HCT116 (cell line): Measurements from ENCODE around the gene LRRC4C. TPM values are rescaled to one million over a fixed set of nuclear protein-coding genes. Genes with fewer than 3 reads are reported as not detected.

Experiments used
- ATAC-seq: fragments of 200-7000 bp; cut with Tn5 transposase; 2 replicates; pipeline ENCODE4 v1.9.1; 2020; ENCODE audit warnings: mild to moderate bottlenecking, moderate library complexity
- BruUV-seq: library from RNA; stranded (reverse); fragments of 400-500 nt; replicated peaks from 2 replicates; lab custom pipeline; 2021; lab: Mats Ljungman, UMichigan
- CTCF ChIA-PET: fragments of 300-600 bp; sonication (Branson Sonifier 250); formaldehyde crosslinking; loops from one replicate; lab custom pipeline; 2021; ENCODE audit warnings: antibody characterized with exemption; lab: Charles Lee
- POLR2A ChIA-PET: fragments of 300-600, 350-600 bp; sonication (Branson Sonifier 250); formaldehyde crosslinking; loops from one replicate; lab custom pipeline; 2021; ENCODE audit warnings: antibody characterized with exemption; lab: Charles Lee
- RAD21 ChIA-PET, 2 experiments: fragments of 300-600 bp; sonication (Branson Sonifier 250); formaldehyde crosslinking; loops; one replicate each; lab custom pipeline; 2023; ENCODE audit warnings: low total read pairs in 2 of 2; ENCODE audit not compliant: uncharacterized antibody in 2 of 2, unreplicated experiment in 2 of 2, low non-redundant PET in 1 of 2; lab: Charles Lee
- DNase-seq: peaks from one replicate; pipeline ENCODE4 v3.0.0-alpha.2; 2010; ENCODE audit warnings: low read depth, low spot score
- H2AFZ ChIP-seq: fragments of 200-600 bp; shearing (Covaris generic), sonication (generic); 2 replicates; pipeline ENCODE4 v1.6.1; 2017; ENCODE audit warnings: low read depth, mixed run types, mixed read lengths, antibody characterized with exemption, low read length; ENCODE audit not compliant: poor library complexity, severe bottlenecking
- H3K27ac ChIP-seq: 2 replicates; pipeline ENCODE4 v1.5.1; 2012; ENCODE audit warnings: low read depth, low read length
- H3K27me3 ChIP-seq: fragments of 200-600 bp; sonication (generic); 2 replicates; pipeline ENCODE4 v1.6.1; 2016; ENCODE audit warnings: mixed run types, low read length, mixed read lengths; ENCODE audit not compliant: insufficient read depth
- H3K36me3 ChIP-seq, 2 experiments: fragments of 200-500 bp in 1 of 2; fragments of 200-600 bp in 1 of 2; sonication (Bioruptor generic) in 1 of 2; sonication (generic) in 1 of 2; 2 replicates each; pipeline versions ENCODE4 v1.5.1 to v1.6.1; 2014 to 2016; ENCODE audit warnings: low read length in 2 of 2, inconsistent platforms in 1 of 2, mixed read lengths in 1 of 2, mixed run types in 1 of 2; ENCODE audit not compliant: insufficient read depth in 2 of 2, control insufficient read depth in 1 of 2
- H3K4me1 ChIP-seq, 2 experiments: fragments of 200-600 bp in 1 of 2; sonication (generic) in 1 of 2; 2 replicates each; pipeline versions ENCODE4 v1.5.1 to v1.6.1; 2012 to 2017; ENCODE audit warnings: low read length in 2 of 2, inconsistent platforms in 1 of 2, mild to moderate bottlenecking in 1 of 2, mixed read lengths in 1 of 2, mixed run types in 1 of 2, moderate library complexity in 1 of 2; ENCODE audit not compliant: insufficient read depth in 2 of 2, control insufficient read depth in 1 of 2
- H3K4me2 ChIP-seq: fragments of 200-600 bp; sonication (generic); 2 replicates; pipeline ENCODE4 v1.6.1; 2017; ENCODE audit warnings: mixed run types, low read length, mixed read lengths
- H3K4me3 ChIP-seq, 2 experiments: fragments of 200-600 bp in 1 of 2; sonication (generic) in 1 of 2; replicated peaks in 1 of 2; 2 replicates each; pipeline ENCODE4 v1.5.1; 2011 to 2016; ENCODE audit warnings: low read length in 2 of 2, control low read depth in 1 of 2, low read depth in 1 of 2, mild to moderate bottlenecking in 1 of 2, mixed read lengths in 1 of 2, mixed run types in 1 of 2
- H3K79me2 ChIP-seq: fragments of 200-600 bp; sonication (generic); 2 replicates; pipeline ENCODE4 v1.6.1; 2017; ENCODE audit warnings: mild to moderate bottlenecking, mixed run types, low read length, moderate library complexity, mixed read lengths; ENCODE audit not compliant: insufficient read depth
- H3K9ac ChIP-seq: fragments of 200-600 bp; sonication (generic); 2 replicates; pipeline ENCODE4 v1.6.1; 2016; ENCODE audit warnings: low read length, mixed read lengths
- H3K9me2 ChIP-seq: fragments of 200-600 bp; sonication (generic), shearing (Covaris generic); 2 replicates; pipeline ENCODE4 v1.6.1; 2017; ENCODE audit warnings: mixed run types, mild to moderate bottlenecking, moderate library complexity; ENCODE audit not compliant: insufficient read depth
- H3K9me3 ChIP-seq, 2 experiments: fragments of 200-500 bp in 1 of 2; fragments of 200-600 bp in 1 of 2; sonication (Bioruptor generic) in 1 of 2; sonication (generic) in 1 of 2; 2 replicates each; pipeline ENCODE4 v1.6.1; 2014 to 2017; ENCODE audit warnings: low read length in 2 of 2, mixed read lengths in 2 of 2, inconsistent platforms in 1 of 2, low read depth in 1 of 2, mild to moderate bottlenecking in 1 of 2, mixed run types in 1 of 2, moderate library complexity in 1 of 2; ENCODE audit not compliant: control insufficient read depth in 1 of 2, insufficient read depth in 1 of 2
- H4K20me1 ChIP-seq: fragments of 200-600 bp; sonication (generic), shearing (Covaris generic); 2 replicates; pipeline ENCODE4 v1.6.1; 2017; ENCODE audit warnings: mixed run types, mild to moderate bottlenecking, moderate library complexity; ENCODE audit not compliant: insufficient read depth
- ATF3 ChIP-seq: IDR thresholded peaks from 2 replicates; pipeline ENCODE4 v1.6.1; 2012
- CBX3 ChIP-seq: IDR thresholded peaks from 2 replicates; pipeline ENCODE4 v1.6.1; 2012; ENCODE audit warnings: low read depth
- ELF1 ChIP-seq: IDR thresholded peaks from 2 replicates; pipeline ENCODE4 v1.6.1; 2012; ENCODE audit warnings: low read depth, borderline replicate concordance
- EZH2phosphoT487 ChIP-seq: fragments of 200-600 bp; IDR thresholded peaks from 2 replicates; pipeline ENCODE4 v1.6.1; 2018; ENCODE audit warnings: antibody characterized with exemption, borderline replicate concordance
- FOSL1 ChIP-seq: IDR thresholded peaks from 2 replicates; pipeline ENCODE4 v1.6.1; 2012; ENCODE audit warnings: low read depth
- JUND ChIP-seq: IDR thresholded peaks from 2 replicates; pipeline ENCODE4 v1.6.1; 2012
- POLR2A ChIP-seq: IDR thresholded peaks from 2 replicates; pipeline ENCODE4 v1.7.0; 2011; ENCODE audit warnings: borderline replicate concordance; ENCODE audit not compliant: insufficient read depth, insufficient read length; ENCODE audit errors: extremely low read depth
- RAD21 ChIP-seq: IDR thresholded peaks from 2 replicates; pipeline ENCODE4 v1.6.1; 2012; ENCODE audit warnings: low read depth, mild to moderate bottlenecking
- SIN3A ChIP-seq: IDR thresholded peaks from 2 replicates; pipeline ENCODE4 v1.6.1; 2012; ENCODE audit warnings: low read depth
- SP1 ChIP-seq: IDR thresholded peaks from 2 replicates; pipeline ENCODE4 v1.6.1; 2012; ENCODE audit warnings: low read depth
- ZNF274 ChIP-seq: fragments of 200-500 bp; sonication (Bioruptor generic); IDR thresholded peaks from 2 replicates; pipeline ENCODE4 v1.6.1; 2014; ENCODE audit warnings: mild to moderate bottlenecking, low read depth, low read length, inconsistent platforms
- intact Hi-C: fragments of 100-400 bp; cut with micrococcal nuclease; formaldehyde crosslinking; loops from 2 replicates; pipeline ENCODE4 v1.10.0; 2022
- total RNA-seq: library from RNA; stranded (reverse); gene quantifications from one replicate; pipeline ENCODE4 v1.2.1, GENCODE V29; 2021; ENCODE audit not compliant: unreplicated experiment
- TF ChIP-seq, protein P1 (sequence below): IDR thresholded peaks from 2 replicates; pipeline ENCODE4 v1.6.1; 2012
- TF ChIP-seq, protein P2 (sequence below), 3 experiments: fragments of 200-600 bp in 1 of 3; sonication (generic) in 1 of 3; IDR thresholded peaks in 2 of 3; conservative IDR thresholded peaks in 1 of 3; 2 replicates each; pipeline ENCODE4 v1.5.1; 2012 to 2017; ENCODE audit warnings: low read depth in 2 of 3, low read length in 2 of 3, antibody characterized with exemption in 1 of 3, borderline replicate concordance in 1 of 3, control low read depth in 1 of 3, mild to moderate bottlenecking in 1 of 3, mixed read lengths in 1 of 3, mixed run types in 1 of 3, moderate library complexity in 1 of 3; ENCODE audit not compliant: insufficient read depth in 1 of 3

The LRRC4C gene
- total RNA-seq, 1 experiment from 2014 or later: not detected

- RAD21 ChIA-PET: no interaction called here
- Histone ChIP-seq H3K27me3 (no peaks in the 10 kb centered on the region), H4K20me1 (no peaks in the 10 kb centered on the region), H3K4me2 (no peak overlapping the region)
- TF ChIP-seq SIN3A: no peak
- TF ChIP-seq EZH2phosphoT487: no peak
- no peak for TF ChIP-seq ZNF274
- TF ChIP-seq, protein P1, sequence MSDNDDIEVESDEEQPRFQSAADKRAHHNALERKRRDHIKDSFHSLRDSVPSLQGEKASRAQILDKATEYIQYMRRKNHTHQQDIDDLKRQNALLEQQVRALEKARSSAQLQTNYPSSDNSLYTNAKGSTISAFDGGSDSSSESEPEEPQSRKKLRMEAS: no peak
- no peak for TF ChIP-seq JUND
- TF ChIP-seq RAD21: no peak
- TF ChIP-seq, protein P2, sequence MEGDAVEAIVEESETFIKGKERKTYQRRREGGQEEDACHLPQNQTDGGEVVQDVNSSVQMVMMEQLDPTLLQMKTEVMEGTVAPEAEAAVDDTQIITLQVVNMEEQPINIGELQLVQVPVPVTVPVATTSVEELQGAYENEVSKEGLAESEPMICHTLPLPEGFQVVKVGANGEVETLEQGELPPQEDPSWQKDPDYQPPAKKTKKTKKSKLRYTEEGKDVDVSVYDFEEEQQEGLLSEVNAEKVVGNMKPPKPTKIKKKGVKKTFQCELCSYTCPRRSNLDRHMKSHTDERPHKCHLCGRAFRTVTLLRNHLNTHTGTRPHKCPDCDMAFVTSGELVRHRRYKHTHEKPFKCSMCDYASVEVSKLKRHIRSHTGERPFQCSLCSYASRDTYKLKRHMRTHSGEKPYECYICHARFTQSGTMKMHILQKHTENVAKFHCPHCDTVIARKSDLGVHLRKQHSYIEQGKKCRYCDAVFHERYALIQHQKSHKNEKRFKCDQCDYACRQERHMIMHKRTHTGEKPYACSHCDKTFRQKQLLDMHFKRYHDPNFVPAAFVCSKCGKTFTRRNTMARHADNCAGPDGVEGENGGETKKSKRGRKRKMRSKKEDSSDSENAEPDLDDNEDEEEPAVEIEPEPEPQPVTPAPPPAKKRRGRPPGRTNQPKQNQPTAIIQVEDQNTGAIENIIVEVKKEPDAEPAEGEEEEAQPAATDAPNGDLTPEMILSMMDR (IDR thresholded peaks at IDR 0.05 in 2 of 3, conservative IDR thresholded peaks at IDR 0.05 in 1 of 3; ENCODE audit: borderline replicate concordance in 1 of 3, insufficient read depth in 1 of 3, low read depth in 2 of 3, low read length in 2 of 3): peak in 2 of 3 experiments; percentile 7 to 20; a peak in 1 of 6 replicates
- no peak for TF ChIP-seq CBX3
- TF ChIP-seq, all 23 proteins: peak for 1
- ChIA-PET POLR2A (no interaction called here), CTCF (no interaction called here)
- no peaks in the 10 kb centered on the region for H3K9me2 ChIP-seq
- no peak overlapping the region for H3K4me3 ChIP-seq
- DNase-seq (no peak), ATAC-seq (no peak)
- intact Hi-C loops: no loop called here
- no peak overlapping the region for H2AFZ ChIP-seq
- H3K9me3 ChIP-seq: peaks cover 5 to 16% of the 10 kb centered on the region in 2 experiments; a peak in 2 of 4 replicates
- no peaks in the 10 kb centered on the region for H3K79me2 ChIP-seq
- H3K4me1 ChIP-seq: no peaks in the 10 kb centered on the region
- BruUV-seq: no TSS peak
- no peak overlapping the region for H3K9ac ChIP-seq
- H3K36me3 ChIP-seq: no peaks in the 10 kb centered on the region; a peak in 1 of 4 replicates
- H3K27ac ChIP-seq: no peak overlapping the region
Observed at GRCh38 chr11:41431784-41432183, 27.7 kb downstream of the LRRC4C start.

- ATAC-seq (no peak), DNase-seq (no peak)
- Histone ChIP-seq H3K4me3 (no peak overlapping the region), H3K36me3 (no peaks in the 10 kb centered on the region), H3K4me1 (no peaks in the 10 kb centered on the region), H3K9me3 (peaks cover 9 to 19% of the 10 kb centered on the region in 2 experiments; a peak in 3 of 4 replicates), H3K4me2 (no peak overlapping the region), H3K79me2 (no peaks in the 10 kb centered on the region), H3K27me3 (no peaks in the 10 kb centered on the region), H3K27ac (no peak overlapping the region), H3K9ac (no peak overlapping the region), H2AFZ (no peak overlapping the region), H3K9me2 (no peaks in the 10 kb centered on the region), H4K20me1 (no peaks in the 10 kb centered on the region)
- no TSS peak for BruUV-seq
- ChIA-PET POLR2A (no interaction called here), RAD21 (no interaction called here), CTCF (no interaction called here)
- intact Hi-C loops: no loop called here
- TF ChIP-seq, protein P1: no peak
- TF ChIP-seq ELF1 (no peak), JUND (no peak), RAD21 (no peak), POLR2A (no peak), ATF3 (no peak), SP1 (no peak), FOSL1 (no peak)
- TF ChIP-seq, protein P2 (IDR thresholded peaks at IDR 0.05 in 2 of 3, conservative IDR thresholded peaks at IDR 0.05 in 1 of 3; ENCODE audit: borderline replicate concordance in 1 of 3, insufficient read depth in 1 of 3, low read depth in 2 of 3, low read length in 2 of 3): no peak
Observed at GRCh38 chr11:41419901-41420300, 39.6 kb downstream of the LRRC4C start.
